ENCODE results near the gene NLK. TPM values are rescaled to one million over a fixed set of nuclear protein-coding genes. Genes with fewer than 3 reads are reported as not detected.
"Not testable (repeated sequence)": the region's sequence is repeated elsewhere in the genome, so short reads cannot be mapped to it uniquely, and the experiment has no call there.

Gene NLK
- total RNA-seq, 1 experiment from 2014 or later = 28.0 TPM

GRCh38 chr17:28206292-28206691 is 163.8 kb downstream of the NLK start:
- no peak overlapping the region for H3K27ac ChIP-seq (ENCODE audit: low read length)
- BruUV-seq (replicated peaks) = no TSS peak
- no peak overlapping the region for H3K4me3 ChIP-seq (ENCODE audit: low read depth in 2 of 2, low read length in 2 of 2)
- no peaks in the 10 kb centered on the region for H3K36me3 ChIP-seq (ENCODE audit: control insufficient read depth, insufficient read depth, low read length)
- in situ Hi-C loops (cut with HindIII; ENCODE audit: low pct_unique_long_range_greater_than_20kb, low sequenced_read_pairs) = no loop called here
- CTCF ChIA-PET = interaction anchor here (0.7 kb wide), 1 partner anchor 62 kb away, joined by 4 read pairs; no protein-coding TSS in a partner anchor
- no peak for DNase-seq (ENCODE audit: low read depth, low spot score)
- no peak for ATAC-seq
- TF ChIP-seq TCF7L2 (IDR thresholded peaks at IDR 0.05; ENCODE audit: low read depth, low read length) (no peak), REST (IDR thresholded peaks at IDR 0.05; ENCODE audit: insufficient read depth in 1 of 2, low read depth in 2 of 2, low read length in 1 of 2) (no peak), SIN3A (IDR thresholded peaks at IDR 0.05; ENCODE audit: borderline replicate concordance, insufficient read depth, low read depth, low read length) (no peak), POLR2AphosphoS5 (IDR thresholded peaks at IDR 0.05; ENCODE audit: low read depth, low read length) (no peak)
- TF ChIP-seq, protein P1, sequence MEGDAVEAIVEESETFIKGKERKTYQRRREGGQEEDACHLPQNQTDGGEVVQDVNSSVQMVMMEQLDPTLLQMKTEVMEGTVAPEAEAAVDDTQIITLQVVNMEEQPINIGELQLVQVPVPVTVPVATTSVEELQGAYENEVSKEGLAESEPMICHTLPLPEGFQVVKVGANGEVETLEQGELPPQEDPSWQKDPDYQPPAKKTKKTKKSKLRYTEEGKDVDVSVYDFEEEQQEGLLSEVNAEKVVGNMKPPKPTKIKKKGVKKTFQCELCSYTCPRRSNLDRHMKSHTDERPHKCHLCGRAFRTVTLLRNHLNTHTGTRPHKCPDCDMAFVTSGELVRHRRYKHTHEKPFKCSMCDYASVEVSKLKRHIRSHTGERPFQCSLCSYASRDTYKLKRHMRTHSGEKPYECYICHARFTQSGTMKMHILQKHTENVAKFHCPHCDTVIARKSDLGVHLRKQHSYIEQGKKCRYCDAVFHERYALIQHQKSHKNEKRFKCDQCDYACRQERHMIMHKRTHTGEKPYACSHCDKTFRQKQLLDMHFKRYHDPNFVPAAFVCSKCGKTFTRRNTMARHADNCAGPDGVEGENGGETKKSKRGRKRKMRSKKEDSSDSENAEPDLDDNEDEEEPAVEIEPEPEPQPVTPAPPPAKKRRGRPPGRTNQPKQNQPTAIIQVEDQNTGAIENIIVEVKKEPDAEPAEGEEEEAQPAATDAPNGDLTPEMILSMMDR (IDR thresholded peaks at IDR 0.05) = no peak
- POLR2A ChIA-PET = no interaction called here
- no peaks in the 10 kb centered on the region for H3K4me1 ChIP-seq (ENCODE audit: control insufficient read depth, insufficient read depth, low read length)
- intact Hi-C loops (cut with micrococcal nuclease; ENCODE audit: unreplicated experiment) = no loop called here
- no peaks in the 10 kb centered on the region for H3K9me3 ChIP-seq (ENCODE audit: control insufficient read depth, insufficient read depth, low read depth, low read length)
- no peaks in the 10 kb centered on the region for H3K27me3 ChIP-seq (ENCODE audit: control insufficient read depth, insufficient read depth, low read length)

- Histone ChIP-seq H3K4me3 (ENCODE audit: low read depth in 2 of 2, low read length in 2 of 2) (no peak overlapping the region), H3K4me1 (ENCODE audit: control insufficient read depth, insufficient read depth, low read length) (no peaks in the 10 kb centered on the region), H3K36me3 (ENCODE audit: control insufficient read depth, insufficient read depth, low read length) (no peaks in the 10 kb centered on the region), H3K9me3 (ENCODE audit: control insufficient read depth, insufficient read depth, low read depth, low read length) (no peaks in the 10 kb centered on the region), H3K27ac (ENCODE audit: low read length) (no peak overlapping the region), H3K27me3 (ENCODE audit: control insufficient read depth, insufficient read depth, low read length) (no peaks in the 10 kb centered on the region)
- CTCF ChIA-PET = no interaction called here
- TF ChIP-seq POLR2AphosphoS5 (IDR thresholded peaks at IDR 0.05; ENCODE audit: low read depth, low read length) (no peak), REST (IDR thresholded peaks at IDR 0.05; ENCODE audit: insufficient read depth in 1 of 2, low read depth in 2 of 2, low read length in 1 of 2) (no peak), TCF7L2 (IDR thresholded peaks at IDR 0.05; ENCODE audit: low read depth, low read length) (no peak), SIN3A (IDR thresholded peaks at IDR 0.05; ENCODE audit: borderline replicate concordance, insufficient read depth, low read depth, low read length) (no peak)
- TF ChIP-seq, protein P1 (IDR thresholded peaks at IDR 0.05) = no peak
- no TSS peak for BruUV-seq (replicated peaks)
- in situ Hi-C loops (cut with HindIII; ENCODE audit: low pct_unique_long_range_greater_than_20kb, low sequenced_read_pairs) = no loop called here
- intact Hi-C loops (cut with micrococcal nuclease; ENCODE audit: unreplicated experiment) = no loop called here
- ATAC-seq (no peak), DNase-seq (ENCODE audit: low read depth, low spot score) (no peak)
- POLR2A ChIA-PET = no interaction called here
Observed at GRCh38 chr17:28211811-28212210, 169.3 kb downstream of the NLK start.

GRCh38 chr17:28213578-28213977 is 171.1 kb downstream of the NLK start:
- in situ Hi-C loops (cut with HindIII; ENCODE audit: low pct_unique_long_range_greater_than_20kb, low sequenced_read_pairs); BruUV-seq (replicated peaks); H3K4me1 ChIP-seq (ENCODE audit: control insufficient read depth, insufficient read depth, low read length); intact Hi-C loops (cut with micrococcal nuclease; ENCODE audit: unreplicated experiment); CTCF ChIA-PET; H3K27ac ChIP-seq (ENCODE audit: low read length); H3K4me3 ChIP-seq (ENCODE audit: low read depth in 2 of 2, low read length in 2 of 2); POLR2A ChIA-PET; DNase-seq (ENCODE audit: low read depth, low spot score); ATAC-seq; H3K27me3 ChIP-seq (ENCODE audit: control insufficient read depth, insufficient read depth, low read length); H3K36me3 ChIP-seq (ENCODE audit: control insufficient read depth, insufficient read depth, low read length); H3K9me3 ChIP-seq (ENCODE audit: control insufficient read depth, insufficient read depth, low read depth, low read length): not testable (repeated sequence)
